Upper lobe of left lung (tissue), 6 donors: ENCODE data around the gene TEF. TPM values are rescaled to one million over a fixed set of nuclear protein-coding genes. Genes with fewer than 3 reads are reported as not detected.
A peak's percentile ranks its signal among the peaks of the same experiment; 100 is the strongest.

Experiments used
- ATAC-seq, 2 donors: fragments of 200-7000 bp; cut with Tn5 transposase; one replicate each; pipeline ENCODE4 v1.9.1; 2022; ENCODE audit warnings: mild to moderate bottlenecking in 2 of 2, moderate library complexity in 2 of 2; ENCODE audit not compliant: low FRiP score in 2 of 2
- DNase-seq, 2 donors: peaks; one replicate each; pipeline ENCODE4 v3.0.0-alpha.2; 2019 to 2020
- H3K27ac ChIP-seq, 4 donors: fragments of 200-600 bp; sonication (generic); one replicate each; pipeline ENCODE4 v1.5.1; 2016 to 2019
- H3K27me3 ChIP-seq, 4 donors: fragments of 200-600 bp; sonication (generic); one replicate each; pipeline ENCODE4 v1.5.1; 2017 to 2019
- H3K36me3 ChIP-seq, 4 donors: fragments of 200-600 bp; sonication (generic); one replicate each; pipeline ENCODE4 v1.5.1; 2016 to 2019
- H3K4me1 ChIP-seq, 4 donors: fragments of 200-600 bp; sonication (generic); one replicate each; pipeline ENCODE4 v1.5.1; 2018 to 2019
- H3K4me3 ChIP-seq, 4 donors: fragments of 200-600 bp; sonication (generic); one replicate each; pipeline ENCODE4 v1.5.1; 2017 to 2019; ENCODE audit warnings: mild to moderate bottlenecking in 2 of 4, moderate library complexity in 1 of 4
- H3K9me3 ChIP-seq, 4 donors: fragments of 200-600 bp; sonication (generic); one replicate each; pipeline ENCODE4 v1.5.1; 2018 to 2019
- CTCF ChIP-seq, 6 experiments: fragments of 450-650 bp in 4 of 6; fragments of 200-600 bp in 2 of 6; sonication (generic) in 2 of 6; IDR thresholded peaks; one replicate each; pipeline ENCODE4 v1.5.1; 2016 to 2019; ENCODE audit warnings: antibody characterized with exemption in 6 of 6
- EP300 ChIP-seq, 4 donors: sonication (generic); formaldehyde crosslinking; IDR thresholded peaks; one replicate each; pipeline ENCODE4 v1.5.1; 2017; ENCODE audit warnings: antibody characterized with exemption in 4 of 4, control low read depth in 2 of 4
- POLR2A ChIP-seq, 4 donors: fragments of 450-650 bp; IDR thresholded peaks; one replicate each; pipeline ENCODE4 v1.5.1; 2016 to 2017; ENCODE audit warnings: antibody characterized with exemption in 4 of 4, mild to moderate bottlenecking in 2 of 4
- POLR2AphosphoS5 ChIP-seq, 2 donors: sonication (generic); formaldehyde crosslinking; IDR thresholded peaks; one replicate each; pipeline ENCODE4 v1.5.1; 2017; ENCODE audit warnings: antibody characterized with exemption in 2 of 2
- WGBS, 2 donors: methylation state at CpG; one replicate each; pipeline ENCODE4 v1.1.5; 2017 to 2018; 5-methylcytosine and 5-hydroxymethylcytosine counted together
- total RNA-seq, 6 donors: library from RNA; depleted of rRNA in 4 of 6; stranded (reverse); fragments of >200 nt in 4 of 6; gene quantifications; one replicate each; pipeline versions ENCODE4 v1.1.0 to v1.2.1, GENCODE V29; 2016 to 2021
- donor health status: DM: no; HTN: no; CAD: no; lungs with moderate emphysema.
- donor health status: DM: no; HTN: yes; CAD: no; lungs with severe emphysema.

TEF gene
- total RNA-seq, 6 donors from 2014 or later = 12.6 to 41.8 (median 19.4) TPM

DNA sequence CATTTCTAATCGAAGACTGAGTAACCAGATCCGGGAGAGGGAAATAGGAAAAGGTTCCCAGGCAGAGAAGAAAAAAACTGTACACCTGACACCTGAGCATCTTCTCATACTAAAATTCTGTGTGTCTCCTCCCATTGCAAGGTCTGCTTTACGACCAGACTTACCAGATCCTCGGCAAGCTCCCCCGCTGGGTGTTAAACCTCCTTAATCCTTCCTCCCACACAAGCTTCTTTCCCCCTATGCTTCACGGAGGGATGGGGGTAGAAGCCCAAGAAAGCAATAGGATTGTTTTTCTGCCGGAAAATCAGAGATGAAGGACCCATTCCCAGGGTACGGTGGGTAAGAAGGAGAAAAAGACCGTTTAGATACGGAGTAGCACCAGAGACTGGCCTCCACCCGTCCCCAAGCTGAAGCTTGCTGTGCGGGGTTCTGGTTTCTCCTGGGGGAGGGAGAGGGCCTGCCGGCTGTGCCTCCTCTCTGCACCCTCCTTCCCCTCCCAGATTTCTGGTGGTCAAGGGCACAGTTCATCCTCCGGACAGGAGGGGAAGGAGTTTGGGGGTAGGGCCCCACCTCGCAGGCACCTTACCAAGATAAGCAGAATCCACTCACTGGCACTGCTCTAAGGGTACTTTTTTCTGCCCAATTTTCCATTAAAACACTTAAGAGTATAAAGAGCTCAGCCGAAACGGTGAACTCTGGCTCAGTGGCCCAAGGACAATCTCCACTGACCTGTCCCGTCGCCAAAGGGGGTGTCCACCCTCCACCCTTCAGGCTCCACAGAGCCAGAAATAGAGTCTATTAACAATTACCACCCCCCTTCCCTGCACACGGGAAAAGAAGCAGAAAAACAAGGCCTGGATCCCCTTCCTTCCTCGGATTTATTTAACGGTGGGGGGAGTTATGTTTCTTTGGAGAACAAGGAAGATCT lies 63.7 kb downstream of the TEF start:
- no peak for ATAC-seq
- peaks cover 0 to 19% (median 5%) of the 10 kb centered on the region in 4 donors for H3K36me3 ChIP-seq
- H3K27me3 ChIP-seq = no peaks in the 10 kb centered on the region
- H3K9me3 ChIP-seq = no peaks in the 10 kb centered on the region
- H3K27ac ChIP-seq = peak overlapping the region; percentile 96 to 100 (median 96)
- peak overlapping the region; percentile 84 to 100 (median 90) for H3K4me3 ChIP-seq
- H3K4me1 ChIP-seq = peaks cover 21 to 29% (median 25%) of the 10 kb centered on the region in 4 donors
- DNase-seq = peak in 1 of 2 donors; percentile 36
- 0 to 1% methylated on average over 22 of the region's 22 CpGs for WGBS, 2 donors
- TF ChIP-seq POLR2A (IDR thresholded peaks at IDR 0.05) (no peak), CTCF (IDR thresholded peaks at IDR 0.05) (no peak), POLR2AphosphoS5 (IDR thresholded peaks at IDR 0.05) (no peak), EP300 (IDR thresholded peaks at IDR 0.05) (no peak)

DNA sequence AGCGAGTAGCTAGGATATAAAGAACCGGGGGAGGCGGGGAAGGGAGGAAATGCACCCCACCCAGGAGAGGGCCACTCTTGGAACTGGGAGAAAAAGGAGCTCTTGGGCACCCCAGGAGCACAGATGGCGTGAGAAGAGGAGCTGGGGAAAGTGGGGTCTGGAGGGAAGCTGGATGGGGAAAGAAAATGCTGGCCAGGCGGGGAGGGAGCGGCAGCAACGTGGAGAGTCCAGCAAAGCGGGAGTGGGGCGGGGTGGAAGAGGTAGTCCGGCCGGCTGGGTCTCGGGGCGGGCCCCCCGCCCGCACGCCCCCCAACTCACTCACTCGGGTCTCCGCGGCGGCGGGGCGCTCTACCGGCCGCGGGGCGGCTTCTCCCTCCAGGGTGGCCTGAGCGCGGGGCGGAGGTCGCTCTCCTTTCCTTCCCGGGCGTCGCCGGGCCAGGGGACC lies 64.3 kb downstream of the TEF start:
- Histone ChIP-seq H3K9me3 (no peaks in the 10 kb centered on the region), H3K36me3 (peaks cover 0 to 14% (median 5%) of the 10 kb centered on the region in 4 donors), H3K4me1 (peaks cover 21 to 29% (median 25%) of the 10 kb centered on the region in 4 donors), H3K4me3 (peak overlapping the region; percentile 84 to 100 (median 90)), H3K27me3 (no peaks in the 10 kb centered on the region), H3K27ac (peak overlapping the region; percentile 96 to 100 (median 96))
- TF ChIP-seq POLR2AphosphoS5 (IDR thresholded peaks at IDR 0.05) (no peak), CTCF (IDR thresholded peaks at IDR 0.05) (no peak), POLR2A (IDR thresholded peaks at IDR 0.05) (no peak), EP300 (IDR thresholded peaks at IDR 0.05) (no peak)
- 0% methylated on average over 14 to 17 of the region's 34 CpGs for WGBS, 2 donors
- no peak for ATAC-seq
- DNase-seq = peak in 1 of 2 donors; percentile 32

GRCh38 chr22:41446639-41447434 lies 65.1 kb downstream of the TEF start, which contains the start of gene TOB2:
Gene TOB2 (minus strand): TSS chr22:41446801. CDS start chr22:41437345, 9,456 bp downstream.
- H3K27ac ChIP-seq = peak within 1 kb of the TSS; percentile 96 to 100 (median 96)
- H3K36me3 ChIP-seq = peaks cover 0 to 10% (median 5%) of the 10 kb centered on the region in 4 donors
- WGBS, 2 donors = 1% methylated on average over 36 to 49 of the region's 85 CpGs
- H3K4me3 ChIP-seq = peak within 1 kb of the TSS; percentile 84 to 100 (median 90)
- no peaks in the 10 kb centered on the region for H3K9me3 ChIP-seq
- ATAC-seq (peak; percentile 87 to 95), DNase-seq (peak; percentile 96 to 98)
- peaks cover 21 to 26% (median 24%) of the 10 kb centered on the region in 4 donors for H3K4me1 ChIP-seq
- TF ChIP-seq POLR2AphosphoS5 (IDR thresholded peaks at IDR 0.05) (peak; percentile 100), CTCF (IDR thresholded peaks at IDR 0.05) (peak in 2 of 6 experiments; percentile 21 to 24), POLR2A (IDR thresholded peaks at IDR 0.05) (peak; percentile 85 to 100 (median 100)), EP300 (IDR thresholded peaks at IDR 0.05) (peak in 2 of 4 donors; percentile 4 to 76)
- H3K27me3 ChIP-seq = no peaks in the 10 kb centered on the region

DNA sequence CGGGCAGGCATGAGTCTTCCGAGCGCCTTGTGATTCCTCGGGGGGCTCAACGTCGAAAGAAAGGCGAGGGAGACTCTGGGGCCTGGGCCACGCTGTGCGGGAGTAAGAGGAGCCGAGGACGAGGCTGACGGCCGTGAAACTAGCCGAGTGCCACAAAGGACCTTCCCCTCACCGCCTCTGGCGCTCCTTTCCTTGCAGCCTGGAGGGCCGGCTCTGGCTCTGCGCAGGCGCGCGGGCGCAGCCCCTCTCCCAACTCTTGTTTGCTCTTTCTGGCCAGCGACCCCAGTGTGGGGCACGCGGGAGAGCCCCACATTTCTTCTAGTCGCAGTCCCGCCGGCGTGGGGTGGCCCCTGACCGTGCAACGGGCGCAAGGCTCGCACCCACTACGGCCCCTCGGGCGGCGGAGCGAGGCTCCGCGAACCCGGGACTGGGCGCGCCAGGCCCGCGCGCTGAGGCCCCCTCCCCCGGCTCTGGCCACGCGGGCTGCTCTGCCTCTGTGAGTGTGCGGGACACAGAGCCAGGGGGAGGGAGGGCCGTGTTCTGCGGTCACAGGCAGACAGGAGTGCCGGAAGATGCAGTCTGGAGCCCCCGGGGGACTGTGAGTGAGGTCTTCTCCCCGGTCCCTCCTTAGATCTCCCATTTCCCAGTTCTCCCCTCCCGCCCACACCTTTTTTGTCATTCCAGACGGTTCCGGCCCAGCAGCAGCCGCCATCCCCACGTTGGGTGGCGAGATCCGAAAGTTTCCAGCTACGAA lies 65.9 kb downstream of the TEF start:
- WGBS, 2 donors = 1% methylated on average over 31 to 47 of the region's 63 CpGs
- TF ChIP-seq POLR2A (IDR thresholded peaks at IDR 0.05) (peak in 1 of 4 donors; percentile 65), POLR2AphosphoS5 (IDR thresholded peaks at IDR 0.05) (no peak)

More for the DNA sequence above, 65.9 kb downstream of the TEF start:
- Histone ChIP-seq H3K4me1 (peaks cover 16 to 19% (median 18%) of the 10 kb centered on the region in 4 donors), H3K9me3 (no peaks in the 10 kb centered on the region), H3K27ac (peak overlapping the region; percentile 96 to 100 (median 96)), H3K36me3 (peaks cover 0 to 7% (median 5%) of the 10 kb centered on the region in 4 donors), H3K27me3 (no peaks in the 10 kb centered on the region), H3K4me3 (peak overlapping the region; percentile 84 to 100 (median 90))
- DNase-seq (peak; percentile 67 to 93), ATAC-seq (peak; percentile 25 to 65)
